GM18858 (cell line): ENCODE data around the gene SPATA3.
"Not testable (repeated sequence)": the region's sequence is repeated elsewhere in the genome, so short reads cannot be mapped to it uniquely, and the experiment has no call there.

Experiments
- ATAC-seq: cut with Tn5 transposase; IDR thresholded peaks from one replicate; pipeline ENCODE4 v1.9.1; 2021; ENCODE audit not compliant: unreplicated experiment

The SPATA3 gene

GRCh38 chr2:230968314-230968713 lies 27.6 kb upstream of the SPATA3 start:
- not testable (repeated sequence) for ATAC-seq

GRCh38 chr2:230968921-230969658 lies 26.8 kb upstream of the SPATA3 start:
- no peak for ATAC-seq

- ATAC-seq, result no peak
Measured at GRCh38 chr2:230969659-230970015, 26.3 kb upstream of the SPATA3 start.

GRCh38 chr2:230972046-230972445 lies 23.9 kb upstream of the SPATA3 start:
- no peak for ATAC-seq

- peak; percentile 80 for ATAC-seq
Measured at GRCh38 chr2:230974096-230974913, 21.6 kb upstream of the SPATA3 start.

- no peak for ATAC-seq
Measured at GRCh38 chr2:230975927-230976326, 20.0 kb upstream of the SPATA3 start.

GRCh38 chr2:230976671-230977171 lies 19.2 kb upstream of the SPATA3 start:
- no peak for ATAC-seq

GRCh38 chr2:230980468-230980867 lies 15.5 kb upstream of the SPATA3 start:
- no peak for ATAC-seq

GRCh38 chr2:230981704-230982103 lies 14.2 kb upstream of the SPATA3 start:
- no peak for ATAC-seq

GRCh38 chr2:230982126-230982525 lies 13.8 kb upstream of the SPATA3 start:
- no peak for ATAC-seq

- no peak for ATAC-seq
Measured at GRCh38 chr2:230982528-230982927, 13.4 kb upstream of the SPATA3 start.

- no peak for ATAC-seq
Measured at GRCh38 chr2:230983566-230983965, 12.4 kb upstream of the SPATA3 start.

GRCh38 chr2:230984393-230985220 lies 11.3 kb upstream of the SPATA3 start:
- ATAC-seq, result peak; percentile 75

GRCh38 chr2:230985519-230986231 lies 10.2 kb upstream of the SPATA3 start:
- ATAC-seq, result no peak

- no peak for ATAC-seq
Measured at GRCh38 chr2:230986520-230987136, 9.3 kb upstream of the SPATA3 start.

GRCh38 chr2:230987137-230988020 lies 8.5 kb upstream of the SPATA3 start:
- no peak for ATAC-seq

- no peak for ATAC-seq
Measured at GRCh38 chr2:230989731-230990130, 6.2 kb upstream of the SPATA3 start.

- no peak for ATAC-seq
Measured at GRCh38 chr2:230990131-230990898, 5.6 kb upstream of the SPATA3 start.

GRCh38 chr2:230990899-230991150 lies 5.1 kb upstream of the SPATA3 start:
- no peak for ATAC-seq
